Stimulated activated effector memory CD8-positive, alpha-beta T cell treated with anti-CD3 and anti-CD28 coated beads, Interleukin-12 subunit alpha, Interleukin-12 subunit beta, amount 100 ng/mL, for 72 hours (primary cell): ENCODE results near the gene SOCS1.
"Not testable (repeated sequence)": the region's sequence is repeated elsewhere in the genome, so short reads cannot be mapped to it uniquely, and the experiment has no call there.

Experiments used
- ATAC-seq: fragments of 150-1000 bp; cut with Tn5 transposase; 2 replicates; pipeline ENCODE4 v1.10.0; 2021
- DNase-seq, 2 donors: peaks; one replicate each; pipeline ENCODE4 v3.0.0; 2021 to 2022; ENCODE audit warnings: low spot score in 2 of 2
- H3K27ac Mint-ChIP-seq: one replicate; pipeline ENCODE4 v1.8.0; 2022; ENCODE audit warnings: mild to moderate bottlenecking, mixed read lengths
- H3K36me3 Mint-ChIP-seq: one replicate; pipeline ENCODE4 v1.8.0; 2022; ENCODE audit warnings: mild to moderate bottlenecking, mixed read lengths
- H3K4me1 Mint-ChIP-seq: one replicate; pipeline ENCODE4 v1.8.0; 2022; ENCODE audit warnings: mixed read lengths
- H3K4me3 Mint-ChIP-seq: one replicate; pipeline ENCODE4 v1.8.0; 2022; ENCODE audit warnings: mild to moderate bottlenecking, mixed read lengths
- H3K9me3 Mint-ChIP-seq: one replicate; pipeline ENCODE4 v1.8.0; 2022; ENCODE audit warnings: mixed read lengths

The SOCS1 gene

GRCh38 chr16:11292076-11292748 lies 36.2 kb upstream of the SOCS1 start:
- no peak for DNase-seq
- Mint-ChIP-seq H3K36me3 (no peaks in the 10 kb centered on the region), H3K4me3 (no peak overlapping the region), H3K4me1 (peaks cover 6% of the 10 kb centered on the region), H3K27ac (no peak overlapping the region), H3K9me3 (no peaks in the 10 kb centered on the region)
- ATAC-seq, result no peak

GRCh38 chr16:11291091-11291703 lies 35.2 kb upstream of the SOCS1 start:
- Mint-ChIP-seq H3K9me3 (no peaks in the 10 kb centered on the region), H3K36me3 (no peaks in the 10 kb centered on the region), H3K27ac (no peak overlapping the region), H3K4me1 (peaks cover 10% of the 10 kb centered on the region), H3K4me3 (no peak overlapping the region)
- DNase-seq, result no peak
- no peak for ATAC-seq

- no peak overlapping the region for H3K27ac Mint-ChIP-seq
- H3K36me3 Mint-ChIP-seq, result no peaks in the 10 kb centered on the region
- H3K9me3 Mint-ChIP-seq, result no peaks in the 10 kb centered on the region
- no peak for ATAC-seq
- peaks cover 19% of the 10 kb centered on the region for H3K4me1 Mint-ChIP-seq
- no peak for DNase-seq
- no peak overlapping the region for H3K4me3 Mint-ChIP-seq
Observed at GRCh38 chr16:11290102-11290893, 34.3 kb upstream of the SOCS1 start.

- not testable (repeated sequence) for DNase-seq, H3K9me3 Mint-ChIP-seq, ATAC-seq, H3K36me3 Mint-ChIP-seq, H3K4me3 Mint-ChIP-seq, H3K27ac Mint-ChIP-seq
- H3K4me1 Mint-ChIP-seq, result peaks cover 19% of the 10 kb centered on the region
Observed at GRCh38 chr16:11289696-11290095, 33.7 kb upstream of the SOCS1 start.

- no peak overlapping the region for H3K27ac Mint-ChIP-seq
Observed at GRCh38 chr16:11289202-11289601, 33.2 kb upstream of the SOCS1 start.

GRCh38 chr16:11285842-11286241 lies 29.8 kb upstream of the SOCS1 start:
- no peak overlapping the region for H3K27ac Mint-ChIP-seq
- DNase-seq, result no peak

More at GRCh38 chr16:11289202-11289601, 33.2 kb upstream of the SOCS1 start:
- H3K4me1 Mint-ChIP-seq, result peaks cover 19% of the 10 kb centered on the region
- no peak overlapping the region for H3K4me3 Mint-ChIP-seq
- DNase-seq (no peak), ATAC-seq (no peak)
- no peaks in the 10 kb centered on the region for H3K36me3 Mint-ChIP-seq
- no peaks in the 10 kb centered on the region for H3K9me3 Mint-ChIP-seq

GRCh38 chr16:11283820-11284248 lies 27.8 kb upstream of the SOCS1 start:
- H3K36me3 Mint-ChIP-seq, result no peaks in the 10 kb centered on the region
- no peak for DNase-seq
- peaks cover 19% of the 10 kb centered on the region for H3K4me1 Mint-ChIP-seq
- no peak for ATAC-seq
- no peak overlapping the region for H3K4me3 Mint-ChIP-seq
- H3K27ac Mint-ChIP-seq, result no peak overlapping the region
- H3K9me3 Mint-ChIP-seq, result no peaks in the 10 kb centered on the region

More at GRCh38 chr16:11285842-11286241, 29.8 kb upstream of the SOCS1 start:
- H3K4me3 Mint-ChIP-seq, result peak overlapping the region; percentile 21
- no peaks in the 10 kb centered on the region for H3K9me3 Mint-ChIP-seq
- H3K4me1 Mint-ChIP-seq, result peaks cover 19% of the 10 kb centered on the region
- peak; percentile 74 for ATAC-seq
- H3K36me3 Mint-ChIP-seq, result no peaks in the 10 kb centered on the region

- no peak for DNase-seq
- no peaks in the 10 kb centered on the region for H3K9me3 Mint-ChIP-seq
- no peaks in the 10 kb centered on the region for H3K36me3 Mint-ChIP-seq
- no peak within 1 kb of the TSS for H3K4me3 Mint-ChIP-seq
- ATAC-seq, result no peak
- peaks cover 6% of the 10 kb centered on the region for H3K4me1 Mint-ChIP-seq
- no peak within 1 kb of the TSS for H3K27ac Mint-ChIP-seq
Observed at GRCh38 chr16:11280616-11281522, 24.9 kb upstream of the SOCS1 start, which contains the start of gene PRM1. Gene PRM1, minus strand, starts transcription at chr16:11281330. Its CDS starts 92 bp downstream, at chr16:11281238.

GRCh38 chr16:11278681-11279628 lies 23.0 kb upstream of the SOCS1 start:
- Mint-ChIP-seq H3K27ac (peak overlapping the region; percentile 45), H3K4me3 (no peak overlapping the region), H3K9me3 (no peaks in the 10 kb centered on the region), H3K36me3 (no peaks in the 10 kb centered on the region), H3K4me1 (no peaks in the 10 kb centered on the region)
- DNase-seq, result no peak
- no peak for ATAC-seq

GRCh38 chr16:11277607-11278337 lies 21.8 kb upstream of the SOCS1 start:
- ATAC-seq (no peak), DNase-seq (no peak)
- H3K9me3 Mint-ChIP-seq, result no peaks in the 10 kb centered on the region
- H3K36me3 Mint-ChIP-seq, result no peaks in the 10 kb centered on the region
- no peaks in the 10 kb centered on the region for H3K4me1 Mint-ChIP-seq
- H3K4me3 Mint-ChIP-seq, result no peak overlapping the region
- H3K27ac Mint-ChIP-seq, result no peak overlapping the region

GRCh38 chr16:11276896-11277593 lies 21.0 kb upstream of the SOCS1 start:
- Mint-ChIP-seq H3K9me3 (no peaks in the 10 kb centered on the region), H3K27ac (no peak overlapping the region), H3K4me1 (no peaks in the 10 kb centered on the region), H3K4me3 (no peak overlapping the region), H3K36me3 (no peaks in the 10 kb centered on the region)
- no peak for DNase-seq
- no peak for ATAC-seq

GRCh38 chr16:11276143-11276895 lies 20.3 kb upstream of the SOCS1 start, which contains the start of gene PRM2:
Gene PRM2, minus strand, starts transcription at chr16:11276480. Its CDS starts 110 bp downstream, at chr16:11276370.
- no peak for ATAC-seq
- Mint-ChIP-seq H3K4me1 (no peaks in the 10 kb centered on the region), H3K9me3 (no peaks in the 10 kb centered on the region), H3K27ac (no peak within 1 kb of the TSS), H3K36me3 (no peaks in the 10 kb centered on the region), H3K4me3 (no peak within 1 kb of the TSS)
- DNase-seq, result no peak
